Subcutaneous abdominal adipose tissue (tissue), 5 donors: ENCODE results near the gene RFTN2.
"Not testable (repeated sequence)": the region's sequence is repeated elsewhere in the genome, so short reads cannot be mapped to it uniquely, and the experiment has no call there.

ENCODE experiments used
- H3K27ac ChIP-seq: one replicate; pipeline ENCODE4 v1.7.0; 2013; ENCODE audit warnings: low read depth, mild to moderate bottlenecking, inconsistent platforms, low read length, moderate library complexity
- H3K27me3 ChIP-seq, 5 donors: one replicate each; pipeline ENCODE4 v1.7.0; 2013; ENCODE audit warnings: low read length in 5 of 5, inconsistent platforms in 1 of 5; ENCODE audit not compliant: control insufficient read depth in 5 of 5, insufficient read depth in 4 of 5
- H3K36me3 ChIP-seq, 5 donors: one replicate each; pipeline ENCODE4 v1.7.0; 2013; ENCODE audit warnings: low read length in 5 of 5; ENCODE audit not compliant: control insufficient read depth in 5 of 5, insufficient read depth in 5 of 5
- H3K4me1 ChIP-seq, 5 donors: one replicate each; pipeline ENCODE4 v1.7.0; 2013; ENCODE audit warnings: low read length in 5 of 5, mild to moderate bottlenecking in 3 of 5, moderate library complexity in 1 of 5; ENCODE audit not compliant: control insufficient read depth in 5 of 5, insufficient read depth in 5 of 5
- H3K4me3 ChIP-seq, 5 donors: one replicate each; pipeline ENCODE4 v1.7.0; 2013; ENCODE audit warnings: low read length in 5 of 5, low read depth in 1 of 5
- H3K9ac ChIP-seq, 5 donors: one replicate each; pipeline ENCODE4 v1.7.0; 2013; ENCODE audit warnings: low read length in 5 of 5, mild to moderate bottlenecking in 4 of 5, moderate library complexity in 3 of 5
- H3K9me3 ChIP-seq, 5 donors: one replicate each; pipeline ENCODE4 v1.7.0; 2013; ENCODE audit warnings: low read length in 5 of 5; ENCODE audit not compliant: control insufficient read depth in 5 of 5
- donor health status: healthy.
- donor health status: healthy.
- donor health status: healthy.
- donor health status: healthy.
- donor health status: healthy.

Gene RFTN2

GRCh38 chr2:197597166-197597565, 78.2 kb downstream of the RFTN2 start:
- H3K4me3 ChIP-seq, result no peak overlapping the region
- peaks cover 0 to 18% (median 8%) of the 10 kb centered on the region in 5 donors for H3K4me1 ChIP-seq
- H3K9me3 ChIP-seq, result no peaks in the 10 kb centered on the region
- no peaks in the 10 kb centered on the region for H3K27me3 ChIP-seq
- H3K36me3 ChIP-seq, result peaks cover 0 to 2% (median 0%) of the 10 kb centered on the region in 5 donors
- peak overlapping the region in 1 of 5 donors; percentile 20 for H3K9ac ChIP-seq
- H3K27ac ChIP-seq, result peak overlapping the region; percentile 51

GRCh38 chr2:197596766-197597165, 78.6 kb downstream of the RFTN2 start:
- Histone ChIP-seq H3K4me1 (peaks cover 0 to 18% (median 8%) of the 10 kb centered on the region in 5 donors), H3K27me3 (no peaks in the 10 kb centered on the region), H3K36me3 (peaks cover 0 to 2% (median 0%) of the 10 kb centered on the region in 5 donors), H3K27ac (peak overlapping the region; percentile 51), H3K4me3 (no peak overlapping the region), H3K9me3 (no peaks in the 10 kb centered on the region), H3K9ac (peak overlapping the region in 1 of 5 donors; percentile 20)

GRCh38 chr2:197591339-197592072, 83.9 kb downstream of the RFTN2 start:
- H3K9ac ChIP-seq, result no peak overlapping the region
- H3K27ac ChIP-seq, result no peak overlapping the region
- no peaks in the 10 kb centered on the region for H3K9me3 ChIP-seq
- H3K4me3 ChIP-seq, result no peak overlapping the region
- H3K4me1 ChIP-seq, result no peaks in the 10 kb centered on the region
- peaks cover 0 to 5% (median 3%) of the 10 kb centered on the region in 5 donors for H3K36me3 ChIP-seq
- H3K27me3 ChIP-seq, result no peaks in the 10 kb centered on the region

GRCh38 chr2:197587255-197587654, 88.1 kb downstream of the RFTN2 start:
- not testable (repeated sequence) for H3K27ac ChIP-seq, H3K9ac ChIP-seq, H3K36me3 ChIP-seq, H3K9me3 ChIP-seq, H3K4me3 ChIP-seq, H3K4me1 ChIP-seq, H3K27me3 ChIP-seq

- H3K36me3 ChIP-seq, H3K9me3 ChIP-seq, H3K27me3 ChIP-seq, H3K9ac ChIP-seq, H3K27ac ChIP-seq, H3K4me3 ChIP-seq: not testable (repeated sequence)
- peaks cover 2 to 19% (median 12%) of the 10 kb centered on the region in 5 donors for H3K4me1 ChIP-seq
These were observed 95.2 kb downstream of the RFTN2 start for GRCh38 chr2:197580166-197580565.

GRCh38 chr2:197578294-197578693, 97.1 kb downstream of the RFTN2 start:
- not testable (repeated sequence) for H3K36me3 ChIP-seq, H3K9ac ChIP-seq, H3K9me3 ChIP-seq, H3K4me3 ChIP-seq, H3K27ac ChIP-seq, H3K27me3 ChIP-seq
- peaks cover 2 to 19% (median 12%) of the 10 kb centered on the region in 5 donors for H3K4me1 ChIP-seq

- Histone ChIP-seq H3K9ac (no peak overlapping the region), H3K27ac (peak overlapping the region; percentile 70), H3K9me3 (peaks cover 0 to 5% (median 3%) of the 10 kb centered on the region in 5 donors), H3K36me3 (no peaks in the 10 kb centered on the region), H3K4me1 (peaks cover 2 to 19% (median 12%) of the 10 kb centered on the region in 5 donors), H3K27me3 (no peaks in the 10 kb centered on the region), H3K4me3 (no peak overlapping the region)
These were observed 97.9 kb downstream of the RFTN2 start for GRCh38 chr2:197577446-197577845.

GRCh38 chr2:197576631-197577030, 98.8 kb downstream of the RFTN2 start:
- Histone ChIP-seq H3K27ac (peak overlapping the region; percentile 70), H3K4me3 (no peak overlapping the region), H3K4me1 (peaks cover 2 to 24% (median 13%) of the 10 kb centered on the region in 5 donors), H3K9ac (peak overlapping the region in 1 of 5 donors; percentile 46), H3K9me3 (peaks cover 0 to 5% (median 3%) of the 10 kb centered on the region in 5 donors), H3K27me3 (no peaks in the 10 kb centered on the region), H3K36me3 (peaks cover 0 to 4% (median 0%) of the 10 kb centered on the region in 5 donors)

- H3K4me3 ChIP-seq, result no peak overlapping the region
- H3K9ac ChIP-seq, result peak overlapping the region in 1 of 5 donors; percentile 46
- H3K4me1 ChIP-seq, result peaks cover 2 to 28% (median 13%) of the 10 kb centered on the region in 5 donors
- no peaks in the 10 kb centered on the region for H3K27me3 ChIP-seq
- peak overlapping the region; percentile 70 for H3K27ac ChIP-seq
- peaks cover 0 to 5% (median 3%) of the 10 kb centered on the region in 5 donors for H3K9me3 ChIP-seq
- H3K36me3 ChIP-seq, result peaks cover 0 to 4% (median 0%) of the 10 kb centered on the region in 5 donors
These were observed 99.4 kb downstream of the RFTN2 start for GRCh38 chr2:197575987-197576386.

GRCh38 chr2:197573608-197574007, 101.8 kb downstream of the RFTN2 start:
- Histone ChIP-seq H3K27me3 (no peaks in the 10 kb centered on the region), H3K36me3 (peaks cover 0 to 4% (median 0%) of the 10 kb centered on the region in 5 donors), H3K4me3 (no peak overlapping the region), H3K9ac (no peak overlapping the region), H3K27ac (no peak overlapping the region), H3K9me3 (peaks cover 0 to 5% (median 3%) of the 10 kb centered on the region in 5 donors), H3K4me1 (peaks cover 2 to 28% (median 13%) of the 10 kb centered on the region in 5 donors)
